Bronchial epithelial cell (primary cell): ENCODE data around the gene EFR3B. TPM values are rescaled to one million over a fixed set of nuclear protein-coding genes. Genes with fewer than 3 reads are reported as not detected.
"Not testable (repeated sequence)": the region's sequence is repeated elsewhere in the genome, so short reads cannot be mapped to it uniquely, and the experiment has no call there.

ENCODE experiments used
- DNase-seq: peaks from one replicate; pipeline ENCODE4 v3.0.0-alpha.2; 2010; ENCODE audit warnings: low read depth
- FAIRE-seq: peaks from 2 replicates; lab custom pipeline; 2011; peaks lifted over from hg19 to GRCh38; lab: Jason Lieb, UNC
- H3K27me3 ChIP-seq: 2 replicates; pipeline ENCODE4 v1.5.1; 2011; ENCODE audit warnings: low read length; ENCODE audit not compliant: control insufficient read depth, insufficient read depth
- H3K36me3 ChIP-seq: 2 replicates; pipeline ENCODE4 v1.5.1; 2011; ENCODE audit warnings: low read length; ENCODE audit not compliant: control insufficient read depth, insufficient read depth
- H3K4me3 ChIP-seq: 2 replicates; pipeline ENCODE4 v1.5.1; 2011; ENCODE audit warnings: mild to moderate bottlenecking, low read depth, low read length, control low read depth
- total RNA-seq: library from RNA; depleted of rRNA; stranded (reverse); fragments of >200 nt; gene quantifications from 2 replicates; pipeline ENCODE4 v1.2.1, GENCODE V29; 2014
- TF ChIP-seq, protein P1 (sequence below): IDR thresholded peaks from 2 replicates; pipeline ENCODE4 v1.5.1; 2011; ENCODE audit warnings: mild to moderate bottlenecking, moderate library complexity, low read length, control low read depth, inconsistent platforms; ENCODE audit not compliant: insufficient read depth, severe bottlenecking

The EFR3B gene
- total RNA-seq, 1 donor from 2014 or later: not detected

DNA sequence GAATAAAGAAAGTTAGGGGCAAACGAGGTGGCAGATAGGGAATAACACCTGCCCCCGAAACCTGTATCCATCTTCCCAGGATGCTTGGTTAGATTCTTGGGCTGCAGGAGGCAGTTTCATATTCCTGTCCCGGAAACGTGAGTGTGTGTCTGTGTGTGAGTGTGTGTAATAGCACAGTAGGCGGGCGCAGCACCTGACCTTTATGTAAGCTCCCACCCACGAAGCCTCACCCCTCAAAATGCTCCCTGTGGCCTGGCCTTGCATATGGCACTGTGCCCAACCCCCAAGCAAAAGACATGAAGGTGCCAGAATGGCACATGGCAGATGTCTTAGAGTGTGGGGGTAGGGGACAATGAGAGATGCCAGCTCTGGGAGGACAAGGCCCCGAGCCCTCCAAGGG, 48.9 kb downstream of the EFR3B start:
- H3K27me3 ChIP-seq: no peaks in the 10 kb centered on the region
- TF ChIP-seq, protein P1, sequence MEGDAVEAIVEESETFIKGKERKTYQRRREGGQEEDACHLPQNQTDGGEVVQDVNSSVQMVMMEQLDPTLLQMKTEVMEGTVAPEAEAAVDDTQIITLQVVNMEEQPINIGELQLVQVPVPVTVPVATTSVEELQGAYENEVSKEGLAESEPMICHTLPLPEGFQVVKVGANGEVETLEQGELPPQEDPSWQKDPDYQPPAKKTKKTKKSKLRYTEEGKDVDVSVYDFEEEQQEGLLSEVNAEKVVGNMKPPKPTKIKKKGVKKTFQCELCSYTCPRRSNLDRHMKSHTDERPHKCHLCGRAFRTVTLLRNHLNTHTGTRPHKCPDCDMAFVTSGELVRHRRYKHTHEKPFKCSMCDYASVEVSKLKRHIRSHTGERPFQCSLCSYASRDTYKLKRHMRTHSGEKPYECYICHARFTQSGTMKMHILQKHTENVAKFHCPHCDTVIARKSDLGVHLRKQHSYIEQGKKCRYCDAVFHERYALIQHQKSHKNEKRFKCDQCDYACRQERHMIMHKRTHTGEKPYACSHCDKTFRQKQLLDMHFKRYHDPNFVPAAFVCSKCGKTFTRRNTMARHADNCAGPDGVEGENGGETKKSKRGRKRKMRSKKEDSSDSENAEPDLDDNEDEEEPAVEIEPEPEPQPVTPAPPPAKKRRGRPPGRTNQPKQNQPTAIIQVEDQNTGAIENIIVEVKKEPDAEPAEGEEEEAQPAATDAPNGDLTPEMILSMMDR: no peak
- H3K36me3 ChIP-seq: no peaks in the 10 kb centered on the region
- FAIRE-seq (no peak), DNase-seq (no peak)
- H3K4me3 ChIP-seq: no peak overlapping the region

DNA sequence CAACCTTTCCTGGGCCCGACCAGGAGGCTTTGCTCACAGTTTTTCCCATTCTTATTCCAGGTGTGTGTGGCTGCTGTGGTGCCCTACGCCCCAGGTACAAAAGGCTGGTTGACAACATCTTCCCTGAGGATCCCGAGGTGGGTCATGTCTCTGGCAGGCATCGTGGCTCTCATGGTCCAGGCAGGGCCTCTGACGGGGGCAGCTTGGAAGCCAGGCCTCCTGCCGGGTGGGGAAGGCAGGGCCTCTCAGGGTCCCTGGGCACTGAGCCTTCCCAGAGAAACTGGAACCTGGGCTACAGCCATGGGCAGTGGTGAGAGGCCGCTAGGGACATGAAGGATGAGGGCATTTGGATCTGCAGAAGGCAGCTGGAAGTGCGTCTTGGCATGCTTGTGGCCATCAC, 49.4 kb downstream of the EFR3B start:
- DNase-seq: no peak
- no peak overlapping the region for H3K4me3 ChIP-seq
- H3K27me3 ChIP-seq: no peaks in the 10 kb centered on the region
- no peaks in the 10 kb centered on the region for H3K36me3 ChIP-seq
- FAIRE-seq: no peak
- TF ChIP-seq, protein P1: no peak

DNA sequence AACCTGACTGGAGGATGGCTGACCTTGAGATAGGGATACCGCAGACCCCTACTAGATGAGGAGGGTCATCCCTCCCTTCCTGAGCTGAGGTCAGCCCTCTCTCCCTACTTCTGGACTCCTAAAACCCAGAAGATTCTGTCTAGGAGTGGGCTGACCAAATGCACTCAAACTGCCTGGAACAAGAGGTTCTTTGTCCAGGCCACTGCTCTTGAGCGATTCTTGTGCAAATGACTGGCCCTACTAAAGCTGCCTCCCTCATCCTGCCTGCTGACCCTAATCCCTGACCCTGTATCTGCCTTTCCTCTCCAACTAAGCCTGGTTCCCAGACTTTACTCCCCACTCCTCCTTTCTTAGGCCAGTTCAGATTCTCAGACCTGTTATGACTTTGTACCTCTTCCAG, 56.2 kb downstream of the EFR3B start:
- H3K4me3 ChIP-seq: no peak overlapping the region
- no peak for FAIRE-seq
- no peaks in the 10 kb centered on the region for H3K27me3 ChIP-seq
- TF ChIP-seq, protein P1: no peak
- no peaks in the 10 kb centered on the region for H3K36me3 ChIP-seq
- no peak for DNase-seq

DNA sequence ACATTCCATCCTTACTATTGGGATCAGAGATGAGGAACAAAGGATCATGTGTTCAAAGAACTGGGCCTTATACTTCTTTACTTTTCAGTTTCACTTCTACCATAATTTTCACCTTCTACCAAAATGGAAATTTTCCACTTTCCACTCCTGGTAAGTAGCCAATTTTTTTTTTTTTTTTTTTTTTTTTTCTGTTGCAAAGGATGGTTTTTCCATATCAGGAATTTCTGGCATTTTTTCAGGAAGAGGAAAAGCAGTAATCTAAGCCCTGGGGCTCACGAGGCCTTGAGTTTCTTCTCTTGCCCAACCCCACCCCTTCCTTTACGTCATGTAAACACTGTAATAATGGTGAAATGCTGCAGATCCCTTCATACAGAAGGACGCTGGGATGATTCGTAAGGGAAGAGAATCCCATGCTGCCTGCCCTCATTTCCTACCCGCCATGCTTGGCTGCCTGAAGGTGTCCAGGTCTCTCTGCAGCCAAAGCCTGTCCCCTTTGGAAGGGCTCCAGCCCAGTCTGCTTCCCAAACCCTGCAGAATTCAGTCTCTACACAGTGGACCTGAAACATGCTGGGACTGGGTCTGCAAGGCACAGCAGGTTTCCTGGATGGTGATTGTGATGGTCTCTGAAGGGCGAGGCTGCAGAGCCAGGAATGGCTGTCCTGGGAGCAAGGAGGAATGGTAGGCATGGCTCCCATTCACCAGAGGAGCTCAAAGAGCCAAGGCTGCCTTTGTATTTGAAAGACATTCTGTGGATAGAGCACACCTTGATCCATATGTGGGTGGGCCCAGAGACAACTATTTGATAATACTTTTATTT, 57.0 kb downstream of the EFR3B start:
- Histone ChIP-seq H3K27me3 (no peaks in the 10 kb centered on the region), H3K4me3 (no peak overlapping the region), H3K36me3 (no peaks in the 10 kb centered on the region)
- FAIRE-seq (no peak), DNase-seq (peak; percentile 45)
- TF ChIP-seq, protein P1: no peak

DNA sequence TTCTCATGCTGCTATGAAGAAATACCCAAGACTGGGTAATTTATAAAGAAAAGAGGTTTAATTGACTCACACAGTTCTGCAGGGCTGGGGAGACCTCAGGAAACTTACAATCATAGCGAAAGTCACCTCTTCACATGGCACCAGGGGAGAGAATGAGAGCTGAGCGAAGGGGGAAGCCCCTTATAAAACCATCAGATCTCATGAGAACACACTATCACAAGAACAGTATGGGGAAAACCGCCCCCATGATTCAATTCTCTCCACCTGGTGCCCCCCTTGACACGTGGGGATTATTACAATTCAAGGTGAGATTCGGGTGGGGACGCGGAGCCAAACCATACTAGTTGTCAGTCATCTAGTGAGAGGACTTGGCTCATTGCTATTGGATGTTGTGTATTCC, 60.5 kb downstream of the EFR3B start:
- not testable (repeated sequence) for FAIRE-seq

DNA sequence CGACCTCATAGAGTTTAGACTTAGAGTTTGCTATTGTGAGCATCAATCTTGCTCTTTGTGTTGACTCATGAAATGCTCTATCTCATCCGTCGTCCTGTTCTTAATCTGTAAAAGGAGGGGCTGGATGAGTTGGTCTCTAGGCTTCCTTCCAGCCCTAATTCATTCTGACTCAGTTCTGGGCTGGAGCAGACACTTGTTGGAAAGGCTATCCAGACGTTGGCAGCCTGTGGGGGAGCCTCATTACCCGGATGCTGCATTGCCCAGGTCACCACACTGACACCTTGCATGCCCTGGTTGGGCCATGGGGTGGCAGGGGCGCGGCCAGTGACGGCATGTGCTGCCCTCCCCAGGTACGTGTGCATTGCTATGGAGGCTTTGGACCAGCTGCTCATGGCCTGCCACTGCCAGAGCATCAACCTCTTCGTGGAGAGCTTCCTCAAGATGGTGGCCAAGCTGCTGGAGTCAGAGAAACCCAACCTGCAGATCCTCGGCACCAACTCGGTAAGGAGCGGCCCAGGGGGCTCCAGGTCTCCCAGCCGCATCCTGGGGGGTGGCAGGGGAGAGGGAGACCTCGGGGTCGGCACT, 61.5 kb downstream of the EFR3B start:
- TF ChIP-seq, protein P1: no peak
- H3K4me3 ChIP-seq: no peak overlapping the region
- no peaks in the 10 kb centered on the region for H3K36me3 ChIP-seq
- H3K27me3 ChIP-seq: no peaks in the 10 kb centered on the region
- peak; percentile 89 for DNase-seq
- FAIRE-seq: no peak

More for the DNA sequence above, 60.5 kb downstream of the EFR3B start:
- not testable (repeated sequence) for H3K36me3 ChIP-seq, H3K27me3 ChIP-seq, DNase-seq, H3K4me3 ChIP-seq
